HepG2 (cell line): Measurements from ENCODE around the gene CTDSPL2. TPM values are rescaled to one million over a fixed set of nuclear protein-coding genes. Genes with fewer than 3 reads are reported as not detected.

ENCODE experiments used
- AGO1 ChIP-seq: fragments of 200-400 bp; formaldehyde crosslinking; IDR thresholded peaks from 2 replicates; pipeline ENCODE4 v1.6.1; 2017; ENCODE audit warnings: mild to moderate bottlenecking, low read depth, low read length, moderate library complexity; ENCODE audit not compliant: poor library complexity, severe bottlenecking
- CEBPZ ChIP-seq: IDR thresholded peaks from 2 replicates; pipeline ENCODE4 v1.6.1; 2012; ENCODE audit warnings: low read length, improper control_type of control experiment
- CHCHD3 ChIP-seq: sonication (generic); formaldehyde crosslinking; IDR thresholded peaks from 2 replicates; pipeline ENCODE4 v1.8.0; 2022; ENCODE audit warnings: mild to moderate bottlenecking, missing genetic modification reagents, moderate library complexity
- ELF4 ChIP-seq: sonication (generic); formaldehyde crosslinking; IDR thresholded peaks from 2 replicates; pipeline ENCODE4 v1.5.0; 2020; ENCODE audit warnings: missing genetic modification reagents, mild to moderate bottlenecking, moderate library complexity, borderline replicate concordance
- HNRNPK ChIP-seq: fragments of 200-400 bp; formaldehyde crosslinking; IDR thresholded peaks from 2 replicates; pipeline ENCODE4 v1.6.1; 2018; ENCODE audit warnings: low read length, low read depth, moderate library complexity, mild to moderate bottlenecking; ENCODE audit not compliant: poor library complexity, severe bottlenecking
- IRX3 ChIP-seq: sonication (generic); formaldehyde crosslinking; IDR thresholded peaks from 2 replicates; pipeline ENCODE4 v1.8.1; 2023; ENCODE audit warnings: mild to moderate bottlenecking, low read depth, missing genetic modification reagents, borderline replicate concordance
- KLF9 ChIP-seq: IDR thresholded peaks from 2 replicates; pipeline ENCODE4 v1.6.1; 2016; ENCODE audit warnings: low read depth
- MLXIP ChIP-seq: sonication (generic); formaldehyde crosslinking; IDR thresholded peaks from 2 replicates; pipeline ENCODE4 v1.9.0; 2021; ENCODE audit warnings: missing genetic modification reagents, borderline replicate concordance
- MTF1 ChIP-seq: sonication (generic); formaldehyde crosslinking; IDR thresholded peaks from 2 replicates; pipeline ENCODE4 v1.5.0; 2020; ENCODE audit warnings: missing genetic modification reagents
- RARG ChIP-seq: sonication (generic); formaldehyde crosslinking; IDR thresholded peaks from 2 replicates; pipeline ENCODE4 v1.4.0; 2020; ENCODE audit warnings: low read depth, mild to moderate bottlenecking, missing genetic modification reagents
- STAG1 ChIP-seq: sonication (generic); formaldehyde crosslinking; IDR thresholded peaks from 2 replicates; pipeline ENCODE4 v1.4.0; 2020; ENCODE audit warnings: missing genetic modification reagents
- SYNCRIP ChIP-seq: fragments of 200-400 bp; formaldehyde crosslinking; IDR thresholded peaks from 2 replicates; pipeline ENCODE4 v1.6.1; 2018; ENCODE audit warnings: mild to moderate bottlenecking, low read depth, low read length; ENCODE audit not compliant: insufficient read depth
- TOE1 ChIP-seq: sonication (generic); formaldehyde crosslinking; IDR thresholded peaks from 2 replicates; pipeline ENCODE4 v1.4.0; 2020; ENCODE audit warnings: mild to moderate bottlenecking, missing genetic modification reagents
- ZFP1 ChIP-seq: IDR thresholded peaks from 2 replicates; pipeline ENCODE4 v1.6.1; 2016
- ZKSCAN5 ChIP-seq: sonication (generic); formaldehyde crosslinking; IDR thresholded peaks from 2 replicates; pipeline ENCODE4 v1.5.1; 2020; ENCODE audit warnings: mild to moderate bottlenecking, missing genetic modification reagents
- ZMYM2 ChIP-seq: sonication (generic); formaldehyde crosslinking; IDR thresholded peaks from 2 replicates; pipeline ENCODE4 v1.8.0; 2022; ENCODE audit warnings: mild to moderate bottlenecking, missing genetic modification reagents
- ZNF12 ChIP-seq: sonication (generic); formaldehyde crosslinking; IDR thresholded peaks from 2 replicates; pipeline ENCODE4 v1.5.0; 2020; ENCODE audit warnings: missing genetic modification reagents
- ZNF235 ChIP-seq: sonication (generic); formaldehyde crosslinking; IDR thresholded peaks from 2 replicates; pipeline ENCODE4 v1.8.1; 2023; ENCODE audit warnings: mild to moderate bottlenecking, missing genetic modification reagents, borderline replicate concordance
- ZNF350 ChIP-seq: sonication (generic); formaldehyde crosslinking; IDR thresholded peaks from 2 replicates; pipeline ENCODE4 v1.4.0; 2020; ENCODE audit warnings: mild to moderate bottlenecking, low read depth, missing genetic modification reagents, borderline replicate concordance
- ZNF557 ChIP-seq: sonication (generic); formaldehyde crosslinking; IDR thresholded peaks from 2 replicates; pipeline ENCODE4 v1.4.0; 2020; ENCODE audit warnings: missing genetic modification reagents
- ZNF619 ChIP-seq: sonication (generic); formaldehyde crosslinking; IDR thresholded peaks from 2 replicates; pipeline ENCODE4 v1.4.0; 2020; ENCODE audit warnings: mild to moderate bottlenecking, missing genetic modification reagents
- polyA plus RNA-seq, 8 experiments: library from polyadenylated mRNA; depleted of rRNA in 3 of 8; stranded (reverse) in 7 of 8; unstranded in 1 of 8; fragments of >200 nt; fragmentation: Illumina TruSeq in 4 of 8; extraction: Trizol in 4 of 8; gene quantifications; 2 replicates each; pipeline versions ENCODE4 v1.2.1 to v1.2.3, GENCODE V29; 2011 to 2016; ENCODE audit warnings: low read depth in 4 of 8, missing spikeins in 1 of 8, mixed read lengths in 1 of 8; ENCODE audit not compliant: insufficient read depth in 1 of 8
- total RNA-seq, 5 experiments: library from RNA; depleted of rRNA; stranded (reverse); fragments of >200 nt; fragmentation: Illumina TruSeq; extraction: Trizol; gene quantifications; 2 replicates each; pipeline ENCODE4 v1.2.3, GENCODE V29; 2016; ENCODE audit warnings: low read depth in 1 of 5
- TF ChIP-seq, protein P1 (sequence below): sonication (generic); formaldehyde crosslinking; IDR thresholded peaks from 2 replicates; pipeline ENCODE4 v1.5.1; 2020; ENCODE audit warnings: missing genetic modification reagents, mild to moderate bottlenecking, borderline replicate concordance

CTDSPL2 gene
- total and polyA plus RNA-seq, 2 of the 13 experiments (the other 11 are each of a cell fraction or from before 2014, with no cell fraction given) = 37.4 to 56.2 TPM

DNA sequence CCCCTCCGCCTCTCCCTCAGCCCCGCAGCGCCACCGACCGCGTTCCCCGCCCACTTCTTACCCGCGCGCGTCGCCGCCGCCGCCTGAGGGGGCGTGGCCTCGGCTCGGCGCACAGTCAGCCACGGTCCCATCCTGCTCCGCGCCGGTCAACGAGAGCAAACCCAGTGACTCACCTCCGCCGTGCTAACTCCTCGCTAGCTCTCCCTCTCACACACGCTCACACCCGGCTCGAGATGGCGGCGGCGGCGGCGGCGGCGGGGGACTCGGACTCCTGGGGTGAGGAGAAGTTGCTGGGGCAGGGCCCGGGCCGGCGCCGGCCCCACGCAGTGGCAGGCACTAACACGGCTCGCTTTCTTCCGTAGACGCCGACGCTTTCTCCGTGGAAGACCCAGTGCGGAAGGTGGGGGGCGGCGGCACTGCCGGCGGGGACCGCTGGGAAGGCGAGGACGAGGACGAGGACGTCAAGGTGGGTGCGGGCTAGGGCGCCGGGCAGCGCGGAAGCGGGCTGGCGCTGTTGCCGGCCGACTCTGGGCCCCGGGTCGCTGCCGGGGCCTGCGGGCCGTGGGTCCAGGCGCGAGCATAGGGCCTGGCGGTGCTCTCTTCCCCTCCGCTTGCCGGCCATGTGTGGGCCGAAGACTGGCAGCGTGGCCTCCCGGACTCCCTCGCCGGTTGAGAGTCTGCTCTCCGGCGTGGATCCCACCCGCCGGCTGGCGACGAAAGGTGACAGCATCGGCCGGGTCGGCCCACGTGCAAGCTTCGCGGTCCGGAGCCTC lies 109.7 kb downstream of the CTDSPL2 start, which contains the start of gene EIF3J (continued):
- TF ChIP-seq ZFP1 = no peak
- 0 out of 2 replicates have a peak, but pooled peaks have one; percentile 31 for TF ChIP-seq ZNF12 (CRISPR knock-in tag)
- peak; percentile 54; the same call in 1 of the 2 replicates for TF ChIP-seq ZNF350
- peak; percentile 91 for TF ChIP-seq ZNF619 (CRISPR knock-in tag)
- no peak for TF ChIP-seq STAG1 (CRISPR knock-in tag)
- TF ChIP-seq ZMYM2 (CRISPR knock-in tag) = no peak
- TF ChIP-seq, protein P1, sequence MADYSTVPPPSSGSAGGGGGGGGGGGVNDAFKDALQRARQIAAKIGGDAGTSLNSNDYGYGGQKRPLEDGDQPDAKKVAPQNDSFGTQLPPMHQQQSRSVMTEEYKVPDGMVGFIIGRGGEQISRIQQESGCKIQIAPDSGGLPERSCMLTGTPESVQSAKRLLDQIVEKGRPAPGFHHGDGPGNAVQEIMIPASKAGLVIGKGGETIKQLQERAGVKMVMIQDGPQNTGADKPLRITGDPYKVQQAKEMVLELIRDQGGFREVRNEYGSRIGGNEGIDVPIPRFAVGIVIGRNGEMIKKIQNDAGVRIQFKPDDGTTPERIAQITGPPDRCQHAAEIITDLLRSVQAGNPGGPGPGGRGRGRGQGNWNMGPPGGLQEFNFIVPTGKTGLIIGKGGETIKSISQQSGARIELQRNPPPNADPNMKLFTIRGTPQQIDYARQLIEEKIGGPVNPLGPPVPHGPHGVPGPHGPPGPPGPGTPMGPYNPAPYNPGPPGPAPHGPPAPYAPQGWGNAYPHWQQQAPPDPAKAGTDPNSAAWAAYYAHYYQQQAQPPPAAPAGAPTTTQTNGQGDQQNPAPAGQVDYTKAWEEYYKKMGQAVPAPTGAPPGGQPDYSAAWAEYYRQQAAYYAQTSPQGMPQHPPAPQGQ (CRISPR knock-in tag) = no peak
- TF ChIP-seq ZNF235 = no peak
- TF ChIP-seq AGO1 = no peak
- no peak for TF ChIP-seq ZNF557 (CRISPR knock-in tag)
- TF ChIP-seq MTF1 (CRISPR knock-in tag) = peak; percentile 44; the same call in 1 of the 2 replicates
- TF ChIP-seq MLXIP (CRISPR knock-in tag) = 0 out of 2 replicates have a peak, but pooled peaks have one; percentile 72
- no peak for TF ChIP-seq CHCHD3 (CRISPR knock-in tag)
- peak; percentile 65 for TF ChIP-seq ELF4 (CRISPR knock-in tag)
- TF ChIP-seq CEBPZ = no peak
- TF ChIP-seq IRX3 (CRISPR knock-in tag) = no peak
- TF ChIP-seq TOE1 = no peak
- peak; percentile 10 for TF ChIP-seq HNRNPK
- no peak for TF ChIP-seq ZKSCAN5 (CRISPR knock-in tag)
- TF ChIP-seq SYNCRIP = no peak
- TF ChIP-seq RARG (CRISPR knock-in tag) = 0 out of 2 replicates have a peak, but pooled peaks have one; percentile 39
- 0 out of 2 replicates have a peak, but pooled peaks have one; percentile 44 for TF ChIP-seq KLF9 (CRISPR knock-in tag)
